Measurements from ENCODE around the gene CCDC7.
"Not testable (repeated sequence)": the region's sequence is repeated elsewhere in the genome, so short reads cannot be mapped to it uniquely, and the experiment has no call there.

The CCDC7 gene

GRCh38 chr10:32548208-32548607, 102.3 kb downstream of the CCDC7 start:
- in situ Hi-C loops (cut with MboI; ENCODE audit: low sequenced_read_pairs), result no loop called here

GRCh38 chr10:32556783-32557395, 110.9 kb downstream of the CCDC7 start:
- in situ Hi-C loops (cut with MboI; ENCODE audit: low sequenced_read_pairs), result no loop called here

- in situ Hi-C loops (cut with MboI; ENCODE audit: low sequenced_read_pairs), result not testable (repeated sequence)
These were observed 116.8 kb downstream of the CCDC7 start for GRCh38 chr10:32562695-32563094.

GRCh38 chr10:32577448-32577847, 131.5 kb downstream of the CCDC7 start:
- in situ Hi-C loops (cut with MboI; ENCODE audit: low sequenced_read_pairs), result no loop called here

GRCh38 chr10:32582946-32583345, 137.0 kb downstream of the CCDC7 start:
- in situ Hi-C loops (cut with MboI; ENCODE audit: low sequenced_read_pairs), result no loop called here

GRCh38 chr10:32598022-32598421, 152.1 kb downstream of the CCDC7 start:
- in situ Hi-C loops (cut with MboI; ENCODE audit: low sequenced_read_pairs), result not testable (repeated sequence)

GRCh38 chr10:32600317-32600716, 154.4 kb downstream of the CCDC7 start:
- in situ Hi-C loops (cut with MboI; ENCODE audit: low sequenced_read_pairs), result no loop called here

- in situ Hi-C loops (cut with MboI; ENCODE audit: low sequenced_read_pairs), result not testable (repeated sequence)
These were observed 155.6 kb downstream of the CCDC7 start for GRCh38 chr10:32601562-32601961.

- in situ Hi-C loops (cut with MboI; ENCODE audit: low sequenced_read_pairs), result no loop called here
These were observed 159.8 kb downstream of the CCDC7 start for GRCh38 chr10:32605787-32606186.

GRCh38 chr10:32610543-32610942, 164.6 kb downstream of the CCDC7 start:
- in situ Hi-C loops (cut with MboI; ENCODE audit: low sequenced_read_pairs), result not testable (repeated sequence)

GRCh38 chr10:32616438-32616837, 170.5 kb downstream of the CCDC7 start:
- in situ Hi-C loops (cut with MboI; ENCODE audit: low sequenced_read_pairs), result no loop called here

- in situ Hi-C loops (cut with MboI; ENCODE audit: low sequenced_read_pairs), result no loop called here
These were observed 172.5 kb downstream of the CCDC7 start for GRCh38 chr10:32618482-32618881.

- in situ Hi-C loops (cut with MboI; ENCODE audit: low sequenced_read_pairs), result no loop called here
These were observed 176.0 kb downstream of the CCDC7 start for GRCh38 chr10:32621969-32622368.

- in situ Hi-C loops (cut with MboI; ENCODE audit: low sequenced_read_pairs), result no loop called here
These were observed 176.5 kb downstream of the CCDC7 start for GRCh38 chr10:32622409-32622808.

GRCh38 chr10:32627183-32627582, 181.2 kb downstream of the CCDC7 start:
- in situ Hi-C loops (cut with MboI; ENCODE audit: low sequenced_read_pairs), result no loop called here

- in situ Hi-C loops (cut with MboI; ENCODE audit: low sequenced_read_pairs), result no loop called here
These were observed 184.0 kb downstream of the CCDC7 start for GRCh38 chr10:32629910-32630309.

- in situ Hi-C loops (cut with MboI; ENCODE audit: low sequenced_read_pairs), result no loop called here
These were observed 200.6 kb downstream of the CCDC7 start for GRCh38 chr10:32646535-32646934.

GRCh38 chr10:32650246-32650655, 204.3 kb downstream of the CCDC7 start:
- in situ Hi-C loops (cut with MboI; ENCODE audit: low sequenced_read_pairs), result no loop called here

GRCh38 chr10:32657430-32657829, 211.5 kb downstream of the CCDC7 start:
- in situ Hi-C loops (cut with MboI; ENCODE audit: low sequenced_read_pairs), result not testable (repeated sequence)

- in situ Hi-C loops (cut with MboI; ENCODE audit: low sequenced_read_pairs), result no loop called here
These were observed 215.4 kb downstream of the CCDC7 start for GRCh38 chr10:32661346-32661745.

GRCh38 chr10:32680803-32681557, 235.0 kb downstream of the CCDC7 start:
- in situ Hi-C loops (cut with MboI; ENCODE audit: low sequenced_read_pairs), result no loop called here

- in situ Hi-C loops (cut with MboI; ENCODE audit: low sequenced_read_pairs), result no loop called here
These were observed 238.4 kb downstream of the CCDC7 start for GRCh38 chr10:32684291-32684690.

GRCh38 chr10:32687116-32687515, 241.2 kb downstream of the CCDC7 start:
- in situ Hi-C loops (cut with MboI; ENCODE audit: low sequenced_read_pairs), result no loop called here

Data from hTERT RPE-1 (cell line).